Astrocyte of the spinal cord (primary cell): ENCODE data around the gene CEP164.

Experiments
- DNase-seq: peaks from one replicate; pipeline ENCODE4 v3.0.0; 2011; ENCODE audit warnings: low read depth, low spot score
- H3K4me3 ChIP-seq: 2 replicates; pipeline ENCODE4 v1.5.1; 2011; ENCODE audit warnings: low read depth, mild to moderate bottlenecking, low read length, moderate library complexity
- CTCF ChIP-seq: IDR thresholded peaks from 2 replicates; pipeline ENCODE4 v1.5.1; 2012; ENCODE audit warnings: low read depth, mild to moderate bottlenecking, low read length, inconsistent platforms
- in situ Hi-C: cut with HindIII; loops from 2 replicates; pipeline ENCODE4 v1.10.0; 2017; ENCODE audit warnings: low sequenced_read_pairs

CEP164 gene

GRCh38 chr11:117428186-117428855 is 100.7 kb downstream of the CEP164 start:
- H3K4me3 ChIP-seq, result no peak overlapping the region
- no peak for DNase-seq
- in situ Hi-C loops, result no loop called here
- no peak for TF ChIP-seq CTCF

GRCh38 chr11:117428856-117429229 is 101.2 kb downstream of the CEP164 start:
- DNase-seq, result no peak
- in situ Hi-C loops, result no loop called here
- no peak for TF ChIP-seq CTCF
- H3K4me3 ChIP-seq, result no peak overlapping the region

DNA sequence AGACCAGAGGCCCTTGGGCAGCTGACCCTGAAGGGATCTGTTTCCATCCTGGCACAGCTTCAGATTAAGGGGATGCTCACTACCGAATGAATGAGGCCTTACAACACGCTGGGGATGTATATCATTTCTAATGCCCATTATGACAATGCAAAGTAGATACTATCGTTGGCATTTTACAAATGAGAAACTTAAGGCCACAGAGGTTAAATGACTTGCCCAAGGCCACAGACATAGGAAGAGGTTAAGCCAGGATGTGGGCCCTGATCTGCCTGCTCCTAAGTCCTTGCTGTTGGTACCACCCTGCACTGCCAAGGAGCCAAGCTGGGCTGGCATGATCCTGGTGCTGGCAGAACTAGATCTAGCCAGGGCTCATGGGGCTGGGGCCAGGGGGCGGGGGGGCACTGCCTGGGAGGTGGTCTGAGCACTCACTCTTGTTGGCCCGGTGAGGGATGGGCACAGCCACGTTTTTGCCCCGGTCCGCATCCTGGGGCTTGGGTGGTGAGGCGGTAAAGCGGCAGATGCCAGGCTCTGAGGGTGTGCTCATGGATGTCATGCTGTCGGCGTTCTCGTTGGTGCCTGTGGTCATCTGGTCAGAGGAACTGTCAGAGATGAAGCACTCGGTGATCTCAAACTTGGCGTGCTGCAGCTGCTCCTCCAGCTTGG is 102.8 kb downstream of the CEP164 start:
- DNase-seq, result no peak
- H3K4me3 ChIP-seq, result no peak overlapping the region
- in situ Hi-C loops, result no loop called here
- TF ChIP-seq CTCF, result no peak

DNA sequence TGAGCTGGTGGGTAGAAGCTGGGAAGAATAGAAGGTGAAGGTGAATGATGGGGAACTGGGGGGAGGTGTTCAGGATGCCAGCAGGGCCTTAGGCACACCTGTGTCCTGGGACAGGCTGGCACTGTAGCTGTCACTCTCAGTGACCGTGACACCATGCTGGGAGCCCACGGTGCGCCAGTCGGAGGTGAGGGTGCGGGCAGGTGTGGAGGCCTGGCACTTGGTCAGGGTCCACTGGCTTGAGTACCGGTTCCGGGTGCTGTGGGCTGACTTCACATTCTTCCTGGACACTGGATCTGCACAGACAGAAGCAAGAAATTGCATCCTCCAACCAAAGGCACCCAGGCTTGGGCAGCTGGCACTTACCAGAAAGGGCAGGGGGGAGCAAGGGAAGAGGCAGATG is 103.8 kb downstream of the CEP164 start:
- TF ChIP-seq CTCF, result no peak
- DNase-seq, result no peak
- no peak overlapping the region for H3K4me3 ChIP-seq
- in situ Hi-C loops, result no loop called here

DNA sequence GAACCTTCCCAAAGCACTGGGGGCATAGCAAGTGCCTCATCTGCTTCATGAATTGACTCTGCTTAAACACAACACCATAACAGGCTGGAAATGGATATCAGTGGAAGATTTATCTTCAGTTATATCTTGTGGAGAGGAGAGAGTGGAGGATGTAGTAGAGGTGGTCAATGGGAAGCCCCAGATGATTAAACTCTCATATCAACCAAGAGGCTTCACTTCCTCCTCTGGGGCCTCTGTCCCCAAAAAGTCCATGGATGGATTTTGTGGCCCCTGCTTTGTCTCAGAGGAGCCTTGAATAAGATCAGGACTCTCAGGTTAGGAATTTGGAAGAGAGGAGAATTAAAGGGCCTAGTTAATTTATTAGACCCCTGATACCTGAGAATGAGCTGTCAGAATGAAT is 106.1 kb downstream of the CEP164 start:
- no peak for TF ChIP-seq CTCF
- no peak overlapping the region for H3K4me3 ChIP-seq
- DNase-seq, result no peak
- in situ Hi-C loops, result no loop called here

- in situ Hi-C loops, result no loop called here
- no peak for TF ChIP-seq CTCF
- no peak for DNase-seq
- no peak overlapping the region for H3K4me3 ChIP-seq
These were observed 106.8 kb downstream of the CEP164 start for GRCh38 chr11:117434481-117434880.

DNA sequence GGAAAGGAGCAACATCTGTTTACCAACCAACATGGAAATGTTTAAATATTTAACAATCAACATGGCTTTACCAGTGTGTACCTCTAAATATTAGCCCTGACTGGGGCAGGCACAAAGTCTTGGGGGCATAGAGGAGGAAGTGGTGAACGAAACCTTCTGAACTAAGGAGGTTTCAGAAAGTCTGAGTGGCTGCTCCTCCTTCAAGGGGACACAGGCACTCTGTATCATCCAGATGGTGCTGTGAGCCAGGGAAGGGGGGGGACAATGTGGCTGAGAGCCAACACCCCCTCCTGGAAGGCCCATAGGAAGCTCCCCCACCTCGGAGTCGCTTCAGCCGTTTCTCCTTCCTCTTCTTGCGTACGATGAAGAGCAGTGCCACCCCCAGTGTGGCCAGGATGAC is 107.7 kb downstream of the CEP164 start:
- DNase-seq, result no peak
- TF ChIP-seq CTCF, result no peak
- H3K4me3 ChIP-seq, result no peak overlapping the region
- in situ Hi-C loops, result no loop called here
